ENCODE results near the gene ATP6V0B. TPM values are rescaled to one million over a fixed set of nuclear protein-coding genes. Genes with fewer than 3 reads are reported as not detected.

The ATP6V0B gene
- total and polyA plus RNA-seq, 10 of the 15 experiments (the other 5 are each of a cell fraction or from before 2014, with no cell fraction given), result 65.3 to 250 (median 144) TPM

DNA sequence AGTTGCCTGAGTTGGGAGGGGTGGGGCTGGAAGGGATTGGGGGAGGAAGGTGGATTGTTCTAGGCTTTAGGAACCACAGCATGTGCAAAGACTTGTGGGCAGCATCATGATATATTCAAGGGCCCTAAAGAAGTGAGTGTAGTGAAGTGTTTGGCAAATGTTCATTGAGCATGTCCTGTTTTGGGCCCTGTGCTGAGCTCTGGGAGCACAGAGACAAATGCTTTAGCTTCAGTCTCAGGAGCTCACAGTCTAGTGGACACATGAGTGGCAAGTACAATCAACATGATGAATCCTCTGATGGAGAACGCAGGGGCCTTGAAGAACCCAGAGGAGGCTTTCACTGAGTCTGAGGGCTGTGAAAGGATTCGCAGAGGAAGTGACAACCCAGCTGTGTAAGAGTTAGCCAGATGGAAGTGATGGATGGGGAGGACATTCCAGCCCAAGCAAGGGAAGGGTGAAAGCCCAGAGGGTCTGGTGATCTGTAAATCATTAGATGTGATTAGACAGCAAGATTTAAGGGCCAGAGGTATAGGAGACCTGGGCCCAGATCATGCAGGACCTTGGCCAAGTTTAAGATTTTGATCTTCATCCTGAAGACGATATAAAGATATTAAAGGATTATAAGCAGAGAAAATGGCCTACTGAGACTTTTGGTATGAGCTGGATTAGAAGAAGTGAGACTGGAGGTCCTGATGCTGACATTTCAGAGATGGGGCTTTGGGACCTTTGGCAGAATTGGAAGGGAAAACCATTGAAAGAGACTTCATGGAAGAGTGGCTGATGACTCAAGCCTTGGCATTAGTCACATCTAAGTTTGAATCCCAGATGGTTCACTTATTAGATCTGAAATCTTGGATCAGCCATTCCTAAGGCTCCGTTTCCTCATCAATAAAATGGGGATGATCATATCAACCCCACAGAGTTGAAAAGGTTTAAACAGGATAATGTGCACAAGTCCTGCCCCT lies 23.5 kb upstream of the ATP6V0B start:
- CTCF ChIA-PET, result interaction anchor here (1.2 to 10.4 kb wide), 3 partner anchors 16 to 188 kb away, joined by 3 to 166 read pairs (median 10); no protein-coding TSS in a partner anchor
- H3K27ac ChIP-seq (ENCODE audit: control insufficient read depth, insufficient read depth), result no peak overlapping the region
- no peak for TF ChIP-seq CHD1 (IDR thresholded peaks at IDR 0.05; ENCODE audit: low read depth, low read length)
- TF ChIP-seq ZNF207 (IDR thresholded peaks at IDR 0.05; ENCODE audit: borderline replicate concordance), result no peak
- TF ChIP-seq NR2C2 (IDR thresholded peaks at IDR 0.05; ENCODE audit: borderline replicate concordance, control insufficient read depth, insufficient read length, low read depth), result no peak
- TF ChIP-seq JUNB (IDR thresholded peaks at IDR 0.05), result no peak
- no peak overlapping the region for H2AFZ ChIP-seq (ENCODE audit: control insufficient read depth, low read depth, low read length)
- DNase-seq (ENCODE audit: low read depth, low spot score) (no peak), ATAC-seq (no peak), FAIRE-seq (no peak)
- no peaks in the 10 kb centered on the region for H3K27me3 ChIP-seq (replicated peaks in 1 of 2; ENCODE audit: control insufficient read depth in 2 of 2, insufficient read depth in 2 of 2, low read length in 1 of 2)
- WGBS (ENCODE audit: insufficient coverage, insufficient replicate concordance, low lambda C conversion rate, missing lambda C conversion rate), result 80% methylated on average over 4 of the region's 4 CpGs
- POLR2A ChIA-PET, result interaction anchor here (0.8 kb wide), 1 partner anchor 47 kb away, joined by 3 read pairs; no protein-coding TSS in a partner anchor
- intact Hi-C loops (cut with micrococcal nuclease; ENCODE audit: unreplicated experiment), result no loop called here
- 0 out of 4 replicates have a peak, but pooled peaks cover 0 to 4% of the 10 kb centered on the region in 2 experiments for H3K36me3 ChIP-seq (ENCODE audit: control insufficient read depth in 2 of 2, insufficient read depth in 2 of 2, low read length in 1 of 2)
- H3K9ac ChIP-seq (ENCODE audit: control insufficient read depth, insufficient read depth, low read length), result no peak overlapping the region
- peaks cover 15% of the 10 kb centered on the region for H3K79me2 ChIP-seq (ENCODE audit: control insufficient read depth, insufficient read depth, low read length)
- H4K20me1 ChIP-seq (ENCODE audit: control insufficient read depth, insufficient read depth), result no peaks in the 10 kb centered on the region
- H3K9me3 ChIP-seq (replicated peaks; ENCODE audit: control insufficient read depth, insufficient read depth, low read length), result no peaks in the 10 kb centered on the region
- no TSS peak for BruUV-seq (replicated peaks)
- no peak overlapping the region for H3K4me2 ChIP-seq (ENCODE audit: control insufficient read depth, insufficient read depth)
- H3K4me3 ChIP-seq, result no peak overlapping the region
- H3K4me1 ChIP-seq (ENCODE audit: control insufficient read depth, insufficient read depth, low read length), result peaks cover 10% of the 10 kb centered on the region
- in situ Hi-C loops (cut with MboI), result no loop called here
- RAD21 ChIA-PET (ENCODE audit: unreplicated experiment), result interaction anchor here (0.6 kb wide), 1 partner anchor 417 kb away, joined by 3 read pairs; no protein-coding TSS in a partner anchor
- SMC1A ChIA-PET (ENCODE audit: uncharacterized antibody, unreplicated experiment), result interaction anchor here (0.9 to 1.2 kb wide), 3 partner anchors 24 to 201 kb away, joined by 3 read pairs; partner anchors contain the start of gene ATP6V0B

Data from GM12878 (cell line).